Right atrium auricular region (tissue), 2 donors: ENCODE measurements around the gene THSD4. TPM values are rescaled to one million over a fixed set of nuclear protein-coding genes. Genes with fewer than 3 reads are reported as not detected.

ENCODE experiments used
- DNase-seq: peaks from one replicate; pipeline ENCODE4 v3.0.0-alpha.2; 2019; ENCODE audit warnings: low spot score
- H3K27ac ChIP-seq, 2 donors: fragments of 200-600 bp; sonication (generic); 1 replicate in 1 of 2; 2 replicates in 1 of 2; pipeline ENCODE4 v1.5.1; 2016 to 2019
- H3K27me3 ChIP-seq, 2 donors: fragments of 200-600 bp; sonication (generic); one replicate each; pipeline versions ENCODE4 v1.5.1 to v1.6.0; 2017 to 2019
- H3K36me3 ChIP-seq: fragments of 200-600 bp; sonication (generic); one replicate; pipeline ENCODE4 v1.5.1; 2016
- H3K4me1 ChIP-seq, 2 donors: fragments of 200-600 bp; sonication (generic); one replicate each; pipeline versions ENCODE4 v1.5.1 to v1.6.0; 2017 to 2019
- H3K4me3 ChIP-seq, 2 donors: fragments of 200-600 bp; sonication (generic); 1 replicate in 1 of 2; 2 replicates in 1 of 2; pipeline ENCODE4 v1.5.1; 2017 to 2019; ENCODE audit warnings: mild to moderate bottlenecking in 1 of 2, moderate library complexity in 1 of 2
- H3K9me3 ChIP-seq, 2 donors: fragments of 200-600 bp; sonication (generic); one replicate each; pipeline ENCODE4 v1.5.1; 2019
- total RNA-seq, 2 donors: library from RNA; depleted of rRNA; stranded (reverse); fragments of >200 nt; gene quantifications; one replicate each; pipeline ENCODE4 v1.1.0, GENCODE V29; 2016
- TF ChIP-seq, protein P1 (sequence below), 2 donors: fragments of 200-600 bp; sonication (generic); IDR thresholded peaks; one replicate each; pipeline ENCODE4 v1.5.1; 2019; ENCODE audit warnings: antibody characterized with exemption in 2 of 2

Gene THSD4
- total RNA-seq, 2 donors from 2014 or later: 41.2 to 85.3 TPM

DNA sequence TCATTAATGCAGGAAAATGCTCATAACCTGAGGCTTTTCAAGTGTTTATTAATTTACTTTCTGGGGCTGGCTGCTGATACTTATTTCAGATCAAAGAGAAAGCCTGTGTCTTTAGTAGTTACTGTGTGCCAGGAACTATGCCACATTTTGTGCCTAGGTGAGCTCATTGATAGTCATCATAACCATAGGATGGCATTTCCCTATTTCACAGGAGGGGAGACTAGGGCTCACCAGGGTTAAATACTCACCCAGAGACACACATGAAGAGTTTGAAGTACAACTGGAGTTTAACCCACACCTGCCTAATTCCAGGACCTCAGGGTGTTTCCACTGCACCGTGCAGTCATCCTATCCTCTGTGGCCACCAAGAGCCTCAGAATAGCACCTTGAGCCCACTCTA is 430.7 kb downstream of the THSD4 start:
- no peaks in the 10 kb centered on the region for H3K36me3 ChIP-seq
- DNase-seq: no peak
- H3K27ac ChIP-seq: no peak overlapping the region
- H3K27me3 ChIP-seq: no peaks in the 10 kb centered on the region
- H3K9me3 ChIP-seq: no peaks in the 10 kb centered on the region
- TF ChIP-seq, protein P1, sequence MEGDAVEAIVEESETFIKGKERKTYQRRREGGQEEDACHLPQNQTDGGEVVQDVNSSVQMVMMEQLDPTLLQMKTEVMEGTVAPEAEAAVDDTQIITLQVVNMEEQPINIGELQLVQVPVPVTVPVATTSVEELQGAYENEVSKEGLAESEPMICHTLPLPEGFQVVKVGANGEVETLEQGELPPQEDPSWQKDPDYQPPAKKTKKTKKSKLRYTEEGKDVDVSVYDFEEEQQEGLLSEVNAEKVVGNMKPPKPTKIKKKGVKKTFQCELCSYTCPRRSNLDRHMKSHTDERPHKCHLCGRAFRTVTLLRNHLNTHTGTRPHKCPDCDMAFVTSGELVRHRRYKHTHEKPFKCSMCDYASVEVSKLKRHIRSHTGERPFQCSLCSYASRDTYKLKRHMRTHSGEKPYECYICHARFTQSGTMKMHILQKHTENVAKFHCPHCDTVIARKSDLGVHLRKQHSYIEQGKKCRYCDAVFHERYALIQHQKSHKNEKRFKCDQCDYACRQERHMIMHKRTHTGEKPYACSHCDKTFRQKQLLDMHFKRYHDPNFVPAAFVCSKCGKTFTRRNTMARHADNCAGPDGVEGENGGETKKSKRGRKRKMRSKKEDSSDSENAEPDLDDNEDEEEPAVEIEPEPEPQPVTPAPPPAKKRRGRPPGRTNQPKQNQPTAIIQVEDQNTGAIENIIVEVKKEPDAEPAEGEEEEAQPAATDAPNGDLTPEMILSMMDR (IDR thresholded peaks at IDR 0.05): no peak
- no peak overlapping the region for H3K4me3 ChIP-seq
- peaks cover 0 to 24% of the 10 kb centered on the region in 2 donors for H3K4me1 ChIP-seq

DNA sequence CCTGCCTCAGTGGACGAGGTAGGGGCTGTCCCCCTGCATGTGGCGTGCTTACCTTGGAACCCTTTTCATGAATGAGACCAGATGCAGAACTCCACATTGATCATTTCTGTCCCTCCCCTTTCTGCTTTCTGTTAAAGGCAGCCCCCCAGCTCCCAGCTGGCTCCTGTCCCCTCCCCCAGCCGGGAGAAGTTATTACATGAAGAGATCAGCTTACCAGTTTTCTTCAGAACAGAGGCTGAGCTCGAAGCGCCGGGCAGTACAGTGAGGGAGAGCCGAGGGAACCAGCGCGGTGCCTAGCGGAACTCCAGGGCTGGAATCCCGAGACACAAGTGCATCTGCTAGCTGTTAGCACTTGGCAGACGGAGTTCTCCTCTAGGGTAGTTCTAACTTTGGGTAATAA is 431.7 kb downstream of the THSD4 start:
- TF ChIP-seq, protein P1 (IDR thresholded peaks at IDR 0.05): no peak
- H3K4me3 ChIP-seq: peak overlapping the region in 1 of 2 donors; percentile 19
- no peaks in the 10 kb centered on the region for H3K9me3 ChIP-seq
- H3K4me1 ChIP-seq: peaks cover 0 to 24% of the 10 kb centered on the region in 2 donors
- DNase-seq: no peak
- no peaks in the 10 kb centered on the region for H3K36me3 ChIP-seq
- H3K27me3 ChIP-seq: no peaks in the 10 kb centered on the region
- H3K27ac ChIP-seq: peak overlapping the region; percentile 48 to 68

DNA sequence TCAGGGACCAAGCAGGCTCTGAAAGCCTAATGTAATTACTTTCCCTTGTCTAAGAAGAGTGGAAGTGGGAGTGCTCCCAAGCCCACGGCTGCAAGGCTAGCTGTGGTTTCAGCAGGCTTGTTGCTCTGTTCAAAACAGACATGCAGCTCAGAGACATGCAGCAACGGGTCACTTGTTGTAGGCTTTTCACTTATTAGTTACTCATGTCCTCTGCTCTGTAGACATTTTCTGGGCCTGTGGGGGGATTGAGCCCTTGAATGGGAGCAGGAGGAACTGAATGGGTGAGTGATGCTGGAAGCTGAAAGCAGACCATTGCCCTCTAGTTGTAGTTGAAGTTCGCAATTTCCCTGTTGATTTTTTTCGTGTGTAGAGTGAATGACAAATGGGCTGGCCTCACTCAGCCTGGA is 433.1 kb downstream of the THSD4 start:
- Histone ChIP-seq H3K27me3 (no peaks in the 10 kb centered on the region), H3K36me3 (no peaks in the 10 kb centered on the region)
- TF ChIP-seq, protein P1 (IDR thresholded peaks at IDR 0.05): no peak

DNA sequence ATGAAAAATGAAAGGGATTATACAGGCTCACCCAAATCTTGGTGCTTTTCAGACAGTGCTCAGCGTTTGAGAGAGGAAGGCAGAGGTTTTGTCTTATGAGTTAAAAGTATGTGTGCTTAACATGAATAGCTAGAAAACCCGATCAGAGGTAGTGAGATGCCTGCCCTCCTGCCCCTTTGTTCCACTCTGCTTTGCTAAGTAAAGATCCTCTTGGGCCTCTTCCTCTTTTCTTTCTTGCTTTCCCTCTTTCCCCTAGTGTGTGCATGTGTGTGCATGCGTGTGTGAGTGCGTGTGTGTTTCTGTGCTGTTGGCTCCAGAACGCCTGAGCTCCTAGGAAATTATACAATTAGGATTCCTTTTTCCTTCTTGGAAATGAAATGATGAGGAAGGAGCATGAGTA is 433.8 kb downstream of the THSD4 start:
- H3K27ac ChIP-seq: peak overlapping the region; percentile 26 to 68
- no peak for DNase-seq

More for the DNA sequence above, 433.1 kb downstream of the THSD4 start:
- Histone ChIP-seq H3K9me3 (no peaks in the 10 kb centered on the region), H3K27ac (peak overlapping the region; percentile 26 to 68), H3K4me1 (peaks cover 0 to 24% of the 10 kb centered on the region in 2 donors), H3K4me3 (no peak overlapping the region)
- DNase-seq: no peak

DNA sequence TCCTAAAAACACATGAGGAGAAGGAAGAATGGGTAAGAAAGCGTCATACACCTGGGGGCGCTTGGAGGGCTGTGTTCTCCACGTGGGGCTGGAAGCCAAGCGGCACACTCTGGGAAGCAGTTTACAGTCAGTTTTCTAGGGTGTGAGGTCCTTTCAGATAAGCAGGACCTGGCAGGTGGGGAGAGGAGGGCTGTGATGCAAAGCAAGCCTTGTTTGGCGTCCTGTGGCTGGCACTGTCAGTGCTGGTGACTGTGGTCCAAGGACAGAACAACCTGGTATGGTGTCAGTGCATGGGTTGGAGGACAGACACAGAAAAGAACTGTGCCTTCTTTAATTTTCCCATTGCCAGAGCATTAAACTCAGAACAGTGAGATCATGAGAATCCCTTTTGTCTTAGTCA is 434.4 kb downstream of the THSD4 start:
- TF ChIP-seq, protein P1 (IDR thresholded peaks at IDR 0.05): no peak
- H3K4me3 ChIP-seq: no peak overlapping the region
- H3K27ac ChIP-seq: peak overlapping the region; percentile 26 to 68
- H3K27me3 ChIP-seq: no peaks in the 10 kb centered on the region
- H3K9me3 ChIP-seq: no peaks in the 10 kb centered on the region
- H3K4me1 ChIP-seq: peaks cover 0 to 24% of the 10 kb centered on the region in 2 donors
- DNase-seq: no peak
- H3K36me3 ChIP-seq: no peaks in the 10 kb centered on the region

More for the DNA sequence above, 433.8 kb downstream of the THSD4 start:
- Histone ChIP-seq H3K27me3 (no peaks in the 10 kb centered on the region), H3K36me3 (no peaks in the 10 kb centered on the region), H3K9me3 (no peaks in the 10 kb centered on the region), H3K4me1 (peaks cover 0 to 24% of the 10 kb centered on the region in 2 donors), H3K4me3 (no peak overlapping the region)
- TF ChIP-seq, protein P1 (IDR thresholded peaks at IDR 0.05): no peak

DNA sequence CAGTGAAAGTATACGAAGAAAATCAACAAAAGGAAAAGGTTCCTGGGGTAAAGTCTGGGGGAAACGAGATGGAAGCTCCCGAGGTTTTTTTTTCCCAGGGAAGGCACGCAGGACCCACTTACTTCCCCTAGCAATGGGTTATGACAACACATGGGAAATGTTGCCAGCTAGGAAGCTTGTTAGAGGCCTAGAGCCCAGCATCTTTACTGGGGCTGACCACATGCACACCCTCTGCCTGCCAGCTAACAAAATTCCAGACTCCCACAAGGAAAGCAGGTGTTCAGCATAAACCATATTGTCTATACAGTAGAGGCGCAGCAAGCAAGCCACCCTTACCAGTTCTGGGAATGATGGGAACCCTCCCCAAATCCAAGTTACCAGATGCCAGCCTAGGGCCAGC is 436.3 kb downstream of the THSD4 start:
- Histone ChIP-seq H3K9me3 (no peaks in the 10 kb centered on the region), H3K4me1 (peaks cover 0 to 19% of the 10 kb centered on the region in 2 donors), H3K27ac (no peak overlapping the region), H3K4me3 (no peak overlapping the region), H3K27me3 (no peaks in the 10 kb centered on the region), H3K36me3 (no peaks in the 10 kb centered on the region)
- TF ChIP-seq, protein P1 (IDR thresholded peaks at IDR 0.05): no peak
- no peak for DNase-seq
